GM21786 (cell line): ENCODE results near the gene DDX56.
"Not testable (repeated sequence)": the region's sequence is repeated elsewhere in the genome, so short reads cannot be mapped to it uniquely, and the experiment has no call there.

Experiments
- ATAC-seq: cut with Tn5 transposase; IDR thresholded peaks from one replicate; pipeline ENCODE4 v1.9.1; 2021; ENCODE audit not compliant: unreplicated experiment

DDX56 gene

DNA sequence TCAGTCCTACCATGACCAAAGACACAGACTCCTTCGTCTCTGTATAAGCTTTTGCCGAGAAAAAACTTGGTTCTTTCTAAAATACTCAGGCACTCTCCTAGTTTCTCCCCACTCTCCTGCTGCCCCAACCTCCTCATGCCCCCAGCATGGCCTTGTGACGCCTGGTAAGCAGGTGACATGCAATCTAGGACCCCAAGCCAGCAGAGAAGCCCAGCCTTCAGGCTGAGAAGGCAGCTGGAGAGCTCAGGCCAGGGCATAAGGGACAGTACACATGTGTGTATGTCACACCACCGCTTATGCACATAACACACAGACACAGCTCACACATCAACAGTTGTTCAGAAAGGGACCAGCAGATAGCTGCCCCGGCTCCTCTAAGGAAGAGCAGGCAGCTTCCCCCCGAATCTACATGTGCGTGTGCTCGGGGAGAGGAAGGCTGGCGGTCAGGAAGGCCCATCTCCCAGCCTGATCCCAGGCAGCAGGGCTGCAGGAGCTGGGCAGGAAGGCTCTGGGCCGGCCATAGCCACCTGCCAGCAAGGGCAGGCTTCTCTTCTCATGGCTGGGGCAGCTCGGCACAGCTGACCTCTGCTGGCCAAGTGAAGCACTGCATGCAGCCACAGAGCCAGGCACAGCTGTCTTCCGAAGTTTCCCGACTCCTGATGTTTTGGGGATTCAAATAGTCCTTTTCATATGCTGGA is 8.5 kb downstream of the DDX56 start:
- ATAC-seq, result no peak

DNA sequence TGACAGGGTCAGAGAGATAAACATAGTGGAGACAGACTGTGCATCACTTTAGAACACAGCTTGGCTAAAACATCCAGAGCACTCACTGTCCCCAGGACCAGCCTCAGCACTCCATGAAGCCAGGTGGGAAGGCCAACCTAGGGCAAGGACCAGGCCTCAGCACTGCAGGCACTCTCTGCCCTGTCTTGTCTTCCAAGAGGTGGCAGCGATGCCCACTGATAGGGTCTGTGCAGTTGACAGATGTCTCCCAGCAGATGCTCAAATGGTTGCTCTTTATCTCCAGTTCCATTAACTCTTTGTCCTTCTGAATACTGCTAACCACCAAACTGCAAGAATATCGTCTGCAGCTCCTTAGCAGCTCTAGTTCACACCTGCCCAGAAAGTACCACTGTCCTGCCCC is 9.1 kb downstream of the DDX56 start:
- no peak for ATAC-seq

DNA sequence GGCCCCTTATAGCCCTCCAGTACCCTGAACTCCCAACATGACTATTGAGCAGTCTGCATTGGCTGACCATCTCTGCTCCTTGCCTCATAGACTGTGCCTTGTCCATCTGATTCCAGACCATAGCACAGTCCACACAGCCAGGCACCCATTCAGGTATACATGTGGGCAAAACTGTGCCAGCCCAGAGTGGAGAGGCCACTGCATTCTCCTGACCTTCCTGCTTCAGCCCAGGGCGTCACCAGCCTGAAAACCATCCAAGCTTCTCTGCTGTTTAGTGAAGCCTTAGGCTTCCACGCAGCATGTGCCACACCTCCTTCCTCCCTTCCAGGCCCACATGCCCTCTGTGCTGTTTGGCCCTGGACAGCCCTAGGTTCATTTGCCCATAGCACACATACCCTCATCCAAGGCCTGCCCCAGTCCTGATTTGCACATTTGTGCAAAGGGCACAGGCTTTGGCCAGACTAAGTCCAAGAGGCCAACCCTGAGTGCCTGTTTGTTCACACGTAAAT is 10.5 kb downstream of the DDX56 start:
- no peak for ATAC-seq

DNA sequence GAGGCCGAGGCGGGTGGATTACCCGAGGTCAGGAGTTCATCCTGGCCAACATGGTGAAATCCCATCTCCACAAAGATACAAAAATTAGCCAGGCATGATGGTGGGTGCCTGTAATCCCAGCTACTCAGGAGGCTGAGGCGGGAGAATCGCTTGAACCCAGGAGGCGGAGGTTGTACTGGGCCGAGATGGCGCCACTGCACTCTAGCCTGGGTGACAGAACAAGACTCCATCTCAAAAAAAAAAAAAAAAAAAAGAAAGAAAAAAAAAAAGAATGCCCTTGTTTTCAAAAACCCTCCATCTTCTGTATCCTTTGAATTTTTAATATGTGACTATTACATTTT is 11.1 kb downstream of the DDX56 start:
- not testable (repeated sequence) for ATAC-seq

DNA sequence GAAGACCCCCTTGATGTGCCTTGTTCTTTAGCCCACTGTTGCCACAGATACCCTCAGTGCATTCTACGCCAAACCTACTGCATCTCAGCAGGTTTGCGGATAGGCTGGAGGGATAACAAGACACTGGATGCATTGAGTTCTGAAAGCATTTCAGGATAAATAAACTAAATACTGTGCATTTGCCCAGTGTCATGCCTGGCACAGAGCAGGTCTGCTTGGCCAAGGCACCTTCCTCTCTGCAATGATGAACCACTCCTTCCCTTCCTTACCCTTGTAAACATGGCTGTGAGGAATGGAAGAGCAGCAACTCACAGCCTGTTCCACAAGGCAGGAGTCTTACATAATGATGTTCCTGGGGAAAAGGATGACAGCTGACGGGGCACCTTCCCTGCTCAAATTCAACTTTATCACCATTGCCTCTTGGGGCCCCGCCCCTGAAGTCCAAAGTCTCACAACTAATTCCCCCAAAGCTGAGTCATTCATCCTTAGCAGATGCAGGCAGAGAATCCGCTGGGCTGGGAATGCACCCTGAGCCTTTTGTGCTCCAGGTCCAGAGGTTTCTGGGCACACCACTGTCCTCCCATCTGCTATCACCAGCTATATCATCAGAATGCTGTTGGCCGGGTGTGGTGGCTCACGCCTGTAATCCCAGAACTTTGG is 11.6 kb downstream of the DDX56 start:
- no peak for ATAC-seq

DNA sequence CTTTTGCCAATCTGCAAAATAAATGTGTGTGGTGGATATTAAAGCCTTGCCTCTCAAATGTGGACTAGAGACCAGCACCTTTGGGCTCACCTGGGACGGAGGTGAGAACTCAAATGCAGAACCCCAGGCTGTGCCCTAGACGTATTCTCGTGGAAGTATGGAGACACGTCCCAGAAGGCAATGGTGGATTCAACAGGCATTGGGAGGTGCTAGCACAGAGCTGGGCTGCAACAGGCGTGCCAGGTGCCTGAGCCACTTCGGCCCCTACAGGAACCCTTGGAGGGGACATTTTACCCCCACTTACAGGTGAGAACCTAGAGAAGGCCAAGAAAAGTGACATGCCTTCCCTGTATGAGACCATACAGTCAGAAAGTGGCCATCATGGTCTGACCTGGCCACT is 12.2 kb downstream of the DDX56 start:
- no peak for ATAC-seq

DNA sequence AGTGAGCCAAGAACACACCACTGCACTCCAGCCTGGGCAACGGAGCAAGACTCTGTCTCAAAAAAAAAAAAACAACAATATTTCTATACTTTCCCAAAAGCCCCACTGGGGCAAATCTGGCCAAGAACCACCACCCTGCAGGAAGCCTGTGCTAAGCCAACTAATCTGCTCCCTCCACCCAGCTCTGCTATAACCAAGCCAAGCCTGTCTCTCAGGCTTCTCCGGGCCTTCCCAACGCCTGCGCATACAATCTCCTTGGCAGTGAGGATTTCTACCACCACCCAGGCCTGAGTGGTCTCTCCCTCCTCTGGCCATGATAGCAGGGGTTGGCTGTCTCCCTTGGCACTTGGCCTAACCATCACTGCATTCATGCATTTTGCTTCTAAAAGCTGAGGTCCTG is 14.2 kb downstream of the DDX56 start:
- no peak for ATAC-seq

DNA sequence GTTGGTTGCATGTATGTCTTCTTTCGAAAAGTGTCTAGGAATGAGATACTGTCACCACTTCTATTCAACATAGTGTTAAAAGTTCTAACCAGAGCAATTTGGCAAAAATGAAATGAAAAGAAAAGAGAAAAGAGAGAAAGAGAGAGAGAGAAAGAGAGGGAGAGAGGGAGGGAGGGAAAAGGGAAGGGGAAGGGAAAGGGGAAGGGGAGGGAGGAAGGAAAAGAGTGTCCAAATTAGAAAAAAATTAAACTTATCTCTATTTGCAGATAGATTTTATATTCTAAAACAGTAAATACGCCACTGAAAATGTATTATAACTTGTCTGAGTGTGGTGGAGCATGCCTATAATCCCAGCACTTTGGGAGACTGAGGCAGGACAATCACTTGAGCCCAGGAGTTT is 16.2 kb downstream of the DDX56 start:
- ATAC-seq, result no peak

DNA sequence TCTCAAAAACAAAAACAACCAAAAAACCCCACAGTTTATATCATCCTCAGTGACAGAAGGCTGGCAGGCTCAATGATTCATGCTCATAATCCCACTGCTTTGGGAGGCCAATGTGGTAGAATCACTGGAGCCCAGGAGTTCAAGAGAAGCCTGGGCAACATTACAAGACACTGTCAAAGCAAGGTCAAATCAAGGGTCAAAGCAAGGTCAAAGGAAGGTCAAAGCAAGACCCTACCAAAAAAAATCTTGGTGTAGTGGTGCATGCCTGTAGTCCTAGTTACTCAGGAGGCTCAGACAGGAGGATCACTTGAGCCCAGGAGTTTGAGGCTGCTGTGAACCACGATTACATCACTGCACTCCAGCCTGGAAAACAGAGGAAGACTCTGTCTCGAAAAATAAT is 18.4 kb downstream of the DDX56 start:
- ATAC-seq, result no peak

DNA sequence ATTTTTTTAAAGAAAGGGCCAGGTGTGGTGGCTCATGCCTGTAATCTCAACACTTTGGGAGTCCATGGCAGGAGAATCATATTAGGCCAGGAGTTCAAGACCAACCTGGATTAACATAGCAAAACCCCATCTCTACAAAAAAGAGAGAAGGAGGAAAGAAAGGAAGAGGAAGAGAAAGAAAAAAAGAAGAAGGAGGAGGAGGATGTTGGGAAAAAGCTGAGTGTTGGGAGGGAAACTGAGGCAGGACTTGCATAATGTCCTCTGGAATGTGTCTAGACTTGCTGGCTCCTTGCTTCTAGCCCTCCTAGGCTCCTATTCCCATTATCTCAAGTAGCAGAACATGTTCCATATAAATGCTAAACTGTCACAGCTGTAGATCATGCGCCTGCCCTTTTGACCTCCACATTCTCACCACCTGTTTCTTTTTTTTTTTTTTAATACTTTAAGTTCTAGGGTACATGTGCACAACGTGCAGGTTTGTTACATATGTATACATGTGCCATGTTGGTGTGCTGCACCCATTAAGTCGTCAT is 21.2 kb downstream of the DDX56 start:
- ATAC-seq, result not testable (repeated sequence)

DNA sequence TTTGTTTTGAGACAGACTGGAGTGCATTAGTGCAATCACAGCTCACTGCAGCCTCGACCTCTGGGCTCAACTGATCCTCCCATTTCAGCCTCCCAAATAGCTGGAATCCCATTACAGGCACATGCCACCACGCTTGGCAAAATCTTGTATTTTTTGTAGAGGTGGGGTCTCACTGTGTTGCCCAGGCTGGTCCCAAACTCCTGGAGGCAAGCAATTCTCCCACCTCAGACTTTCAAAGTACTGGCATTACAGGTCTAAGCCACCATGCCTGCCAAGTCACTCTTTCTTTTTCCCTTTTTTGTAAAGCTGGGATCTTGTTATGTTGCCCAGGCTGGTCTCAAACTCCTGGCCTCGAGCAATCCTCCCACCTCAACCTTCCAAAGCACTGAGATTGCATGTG is 24.3 kb downstream of the DDX56 start:
- no peak for ATAC-seq

DNA sequence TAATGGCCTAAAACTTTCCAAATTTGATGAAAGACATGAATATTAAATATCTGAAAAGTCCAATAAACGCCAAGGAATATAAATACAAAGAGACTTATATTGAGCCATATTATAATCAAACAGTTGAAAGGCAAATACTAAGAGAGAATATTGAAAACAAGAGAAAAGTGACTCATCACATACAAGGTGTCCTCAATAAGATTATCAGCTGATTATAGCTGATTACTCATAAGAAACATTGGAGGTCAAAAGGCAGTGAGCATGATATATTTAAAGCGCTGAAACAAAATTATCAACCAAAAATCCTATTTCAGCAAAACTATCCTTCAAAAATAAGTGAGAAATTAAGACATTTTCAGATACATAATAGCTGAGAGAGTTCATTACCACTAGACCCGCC is 24.8 kb downstream of the DDX56 start:
- no peak for ATAC-seq

DNA sequence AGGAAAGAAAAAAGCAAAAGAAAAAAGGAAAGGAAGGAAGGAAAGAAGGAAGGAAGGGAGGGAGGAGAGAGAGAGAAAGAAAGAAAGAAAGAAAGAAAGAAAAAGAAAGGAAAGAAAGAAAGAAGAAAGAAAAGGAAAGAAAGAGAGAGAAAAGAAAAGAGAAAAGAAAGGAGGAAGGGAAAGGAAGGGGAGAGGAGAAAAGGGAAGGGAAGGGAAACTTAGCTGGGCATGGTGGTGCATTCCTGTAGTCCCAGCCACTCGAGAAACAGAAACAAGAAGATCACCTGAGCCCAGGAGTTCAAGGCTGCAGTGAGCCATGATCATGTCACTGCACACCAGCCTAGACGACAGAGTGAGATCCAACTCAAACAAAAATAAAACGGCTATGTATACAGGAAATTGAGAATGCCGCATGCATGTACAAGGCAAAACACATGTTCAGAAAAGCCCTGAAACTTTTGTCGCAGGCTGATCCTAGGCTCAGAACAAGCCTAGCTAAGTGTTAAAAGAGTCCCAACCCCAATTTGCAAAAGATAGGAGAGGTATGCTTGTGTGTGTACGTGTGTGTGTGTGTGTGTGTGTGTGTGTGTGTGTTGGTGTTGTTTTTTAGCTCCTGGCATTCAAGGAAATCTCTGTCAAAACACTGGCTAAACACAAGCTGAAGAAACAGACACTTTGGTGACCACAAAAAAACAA is 26.0 kb downstream of the DDX56 start:
- ATAC-seq, result no peak

DNA sequence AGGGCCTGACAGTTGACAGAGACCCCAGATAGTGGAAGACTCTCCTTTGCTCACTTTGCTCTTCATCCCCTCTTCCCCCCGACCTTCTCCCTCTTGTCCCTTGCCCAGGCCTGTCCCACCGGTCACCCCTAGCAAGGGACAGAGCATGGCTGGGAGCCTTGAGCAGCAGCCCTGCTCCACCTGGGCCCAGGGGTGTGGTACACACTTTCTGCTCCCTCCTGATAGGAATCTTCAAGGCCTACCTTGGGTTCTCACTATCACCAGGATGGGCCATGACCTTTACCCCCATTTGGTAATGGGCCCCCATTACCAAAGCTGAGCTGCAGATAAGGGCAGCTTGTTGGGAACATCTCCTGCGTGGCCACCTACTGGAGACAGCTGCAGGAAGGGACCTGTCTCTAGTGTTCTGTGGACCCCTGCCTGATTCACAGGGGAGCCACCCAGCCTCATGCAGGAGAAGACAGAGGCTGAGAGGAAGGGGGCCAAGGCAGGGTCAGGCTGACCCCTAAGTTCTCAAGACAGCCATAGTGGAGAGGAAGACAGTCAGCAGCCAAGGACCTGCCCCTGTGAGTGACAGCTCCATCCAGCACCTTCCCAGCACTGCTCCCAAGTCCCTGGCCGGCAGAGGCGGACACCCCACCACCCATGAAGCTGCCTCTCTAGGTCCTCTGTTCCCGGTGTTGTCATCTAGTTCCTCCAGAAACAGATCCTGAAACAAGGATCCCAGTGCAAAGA is 31.7 kb downstream of the DDX56 start:
- no peak for ATAC-seq

DNA sequence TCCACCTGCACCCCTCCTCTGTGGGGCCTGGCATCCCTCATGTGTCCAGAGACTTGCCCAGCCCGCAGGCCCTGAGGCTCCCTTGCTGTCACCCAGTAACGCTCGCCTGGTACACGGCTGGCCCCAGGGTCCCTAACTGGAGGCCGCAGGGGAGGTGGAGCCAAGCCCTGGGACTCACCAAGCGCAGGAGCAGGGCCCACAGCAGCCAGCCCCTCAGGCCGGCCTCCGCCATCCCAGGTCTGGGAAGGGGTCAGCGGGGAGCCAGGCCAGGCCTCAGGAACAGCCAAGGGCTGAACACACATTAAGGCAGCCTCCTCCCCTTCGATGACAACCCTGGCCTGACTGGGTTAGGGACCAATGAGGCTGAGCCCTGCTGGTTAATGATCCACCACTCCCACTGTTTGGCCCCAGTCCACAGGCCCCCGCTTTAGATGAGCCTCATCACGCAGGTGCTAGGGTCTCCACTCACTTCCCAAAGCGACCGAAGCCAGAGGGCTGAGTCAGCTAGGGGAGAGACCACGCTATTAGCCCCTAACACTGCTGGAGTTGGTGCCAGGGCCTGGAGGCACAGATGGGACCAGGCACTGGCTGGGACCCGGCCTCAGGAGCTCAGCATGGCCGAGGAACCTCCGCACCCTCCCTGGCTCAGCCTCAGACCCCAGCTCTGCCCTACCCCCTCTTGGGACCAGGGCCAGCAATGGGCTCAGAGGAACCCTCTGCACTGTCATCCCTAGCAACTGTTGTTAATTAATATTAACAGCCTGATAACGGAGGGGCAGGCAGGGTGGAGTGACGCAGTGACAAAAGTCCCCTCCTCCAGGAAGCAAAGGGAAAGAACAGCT is 32.5 kb downstream of the DDX56 start, which contains the start of gene NPC1L1:
NPC1L1 (minus strand) TSS at position 303 of the 842 bp plus-strand sequence; CDS start at position 232, 71 bp downstream.
- ATAC-seq, result no peak

DNA sequence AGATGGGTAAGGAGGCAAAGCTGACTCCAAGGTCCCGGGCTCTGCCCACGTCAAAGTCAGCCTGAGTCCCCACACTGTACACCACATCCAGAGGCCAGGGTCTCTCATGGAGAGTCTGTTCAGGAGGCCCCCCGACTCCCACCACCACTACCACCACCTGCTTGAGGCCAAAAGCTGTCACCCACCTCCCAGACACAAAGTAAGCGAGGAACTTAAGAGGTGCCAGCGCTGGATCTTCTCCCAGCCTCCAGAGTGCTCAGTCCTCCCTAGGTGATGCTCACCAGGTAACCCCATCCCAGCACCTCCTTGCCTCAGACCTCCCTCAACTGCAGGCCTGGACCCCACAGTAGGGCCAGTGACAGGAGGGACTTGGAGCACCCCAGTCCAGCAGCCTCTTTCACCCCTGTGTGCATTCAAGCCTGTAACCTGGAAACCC is 33.1 kb downstream of the DDX56 start:
- ATAC-seq, result no peak

DNA sequence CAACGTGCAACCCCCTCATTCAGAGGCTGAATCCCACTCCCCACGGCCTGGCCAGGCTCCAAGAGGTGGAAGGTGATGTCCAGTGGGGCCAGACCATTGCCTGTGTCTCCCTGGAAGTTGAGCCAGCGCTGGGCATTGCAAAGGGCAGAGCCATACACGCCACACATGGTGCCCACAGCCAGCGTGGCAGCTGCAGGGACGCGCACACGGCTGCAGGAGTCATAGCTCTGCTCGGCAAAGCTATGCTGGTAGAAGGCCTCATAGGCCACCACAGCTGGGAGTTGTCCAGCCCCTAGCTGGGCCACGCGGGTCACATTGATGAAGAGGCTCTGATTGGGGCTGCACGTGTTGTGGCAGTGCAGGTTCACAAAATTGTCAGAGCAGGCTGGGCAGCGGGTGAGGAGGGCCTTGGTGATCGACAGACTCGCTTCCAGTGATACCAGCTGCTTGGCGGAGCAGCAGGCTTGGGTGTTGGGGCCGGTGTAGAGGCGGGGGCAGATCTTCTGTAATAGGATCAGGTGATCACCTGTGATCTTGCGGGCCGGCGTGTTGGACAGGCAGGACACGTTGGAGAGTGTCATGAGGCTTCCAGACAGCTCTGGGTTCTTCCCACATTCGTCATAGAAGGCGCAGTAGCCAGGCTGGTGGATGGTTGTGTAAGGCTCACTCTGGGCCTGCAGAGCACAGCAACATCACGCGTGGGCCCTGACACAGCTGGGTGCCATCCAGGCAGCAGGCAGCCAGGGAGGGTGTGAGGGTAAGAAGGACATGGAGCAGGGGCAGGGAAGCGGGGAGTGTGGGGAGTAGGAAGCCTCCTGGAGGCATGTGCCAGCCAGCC is 33.8 kb downstream of the DDX56 start:
- ATAC-seq, result no peak

DNA sequence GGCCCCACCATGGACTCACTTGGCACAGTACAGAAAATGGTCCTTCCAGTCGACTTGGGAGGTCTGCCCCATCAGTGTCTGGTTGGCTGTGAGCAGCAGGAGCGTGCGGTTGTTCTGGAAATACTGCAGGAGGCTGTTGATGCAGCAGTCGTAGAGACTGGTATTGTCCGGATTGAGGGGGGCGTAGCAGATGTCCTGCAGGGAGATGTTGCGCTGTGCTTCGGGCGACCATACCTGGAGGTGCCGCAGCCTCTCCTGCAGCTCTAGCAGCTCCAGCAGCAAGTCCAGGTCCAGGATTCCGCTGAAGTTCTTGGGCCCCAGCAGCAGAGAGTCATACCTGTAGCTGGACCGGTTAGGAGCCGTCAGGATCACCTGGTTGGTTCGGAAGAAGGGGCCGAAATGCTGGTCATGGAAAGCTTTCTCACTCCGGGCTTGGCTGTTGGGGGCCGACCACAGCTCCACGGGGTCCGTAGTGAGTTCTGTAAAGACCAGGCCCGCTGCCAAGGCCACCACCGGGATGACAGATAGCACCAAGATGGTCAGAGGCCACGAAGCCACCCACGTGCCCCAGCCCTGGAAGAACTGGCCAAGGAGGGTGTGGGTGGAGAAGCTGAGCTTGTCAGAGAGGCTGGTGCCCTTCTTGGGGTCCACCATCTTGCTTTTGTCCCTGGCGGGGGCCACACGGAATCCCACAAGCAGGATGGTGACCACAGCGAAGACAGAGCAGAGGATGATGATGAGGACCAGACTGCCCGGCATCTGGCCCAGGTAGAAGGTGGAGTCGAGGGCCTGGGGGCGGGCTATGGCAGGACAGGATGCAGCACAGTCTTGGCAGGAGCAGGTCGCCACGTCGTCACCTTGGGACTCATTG is 34.7 kb downstream of the DDX56 start:
- no peak for ATAC-seq
